ENCODE measurements around the gene FGF18.
"Not testable (repeated sequence)": the region's sequence is repeated elsewhere in the genome, so short reads cannot be mapped to it uniquely, and the experiment has no call there.

FGF18 gene

GRCh38 chr5:171398660-171399059 is 20.8 kb upstream of the FGF18 start:
- DNase-seq (ENCODE audit: low read depth in 3 of 3, low spot score in 1 of 3), result not testable (repeated sequence)

- DNase-seq (ENCODE audit: low read depth in 3 of 3, low spot score in 1 of 3), result no peak
Measured at GRCh38 chr5:171400169-171400568, 19.3 kb upstream of the FGF18 start.

- DNase-seq (ENCODE audit: low read depth in 3 of 3, low spot score in 1 of 3), result no peak
Measured at GRCh38 chr5:171401167-171401947, 18.1 kb upstream of the FGF18 start.

GRCh38 chr5:171402751-171403150 is 16.7 kb upstream of the FGF18 start:
- not testable (repeated sequence) for DNase-seq (ENCODE audit: low read depth in 3 of 3, low spot score in 1 of 3)

GRCh38 chr5:171405615-171406014 is 13.8 kb upstream of the FGF18 start:
- no peak for DNase-seq (ENCODE audit: low read depth in 3 of 3, low spot score in 1 of 3)

- DNase-seq (ENCODE audit: low read depth in 3 of 3, low spot score in 1 of 3), result no peak
Measured at GRCh38 chr5:171407234-171407633, 12.2 kb upstream of the FGF18 start.

GRCh38 chr5:171409164-171410136 is 10.0 kb upstream of the FGF18 start:
- DNase-seq (ENCODE audit: low read depth in 3 of 3, low spot score in 1 of 3), result no peak

- DNase-seq (ENCODE audit: low read depth in 3 of 3, low spot score in 1 of 3), result no peak
Measured at GRCh38 chr5:171410181-171410580, 9.3 kb upstream of the FGF18 start.

- DNase-seq (ENCODE audit: low read depth in 3 of 3, low spot score in 1 of 3), result no peak
Measured at GRCh38 chr5:171412186-171412585, 7.3 kb upstream of the FGF18 start.

- no peak for DNase-seq (ENCODE audit: low read depth in 3 of 3, low spot score in 1 of 3)
Measured at GRCh38 chr5:171413153-171413910, 6.1 kb upstream of the FGF18 start.

- DNase-seq (ENCODE audit: low read depth in 3 of 3, low spot score in 1 of 3), result not testable (repeated sequence)
Measured at GRCh38 chr5:171413993-171414392, 5.5 kb upstream of the FGF18 start.

- DNase-seq (ENCODE audit: low read depth in 3 of 3, low spot score in 1 of 3), result no peak
Measured at GRCh38 chr5:171415115-171415730, 4.2 kb upstream of the FGF18 start.

GRCh38 chr5:171416160-171417049 is 3.0 kb upstream of the FGF18 start:
- DNase-seq (ENCODE audit: low read depth in 3 of 3, low spot score in 1 of 3), result no peak

- DNase-seq (ENCODE audit: low read depth in 3 of 3, low spot score in 1 of 3), result peak in 1 of 3 donors; percentile 40
Measured at GRCh38 chr5:171418316-171418981, 998 bp upstream of the FGF18 start.

- DNase-seq (ENCODE audit: low read depth in 3 of 3, low spot score in 1 of 3), result peak in 1 of 3 donors; percentile 24
Measured at GRCh38 chr5:171419688-171420430, 412 bp downstream of the FGF18 start.

- DNase-seq (ENCODE audit: low read depth in 3 of 3, low spot score in 1 of 3), result no peak
Measured at GRCh38 chr5:171420431-171421241, 1.2 kb downstream of the FGF18 start.

- DNase-seq (ENCODE audit: low read depth in 3 of 3, low spot score in 1 of 3), result no peak
Measured at GRCh38 chr5:171421331-171422262, 2.1 kb downstream of the FGF18 start.
